NCI-H187 treated with DMSO at 0.1 percent for 48 hours (cell line): ENCODE data around the gene GOLT1B.

Source experiments
- DNase-seq: peaks from one replicate; lab custom pipeline; 2025; lab: John Stamatoyannopoulos, UW

GOLT1B gene

GRCh38 chr12:21523148-21523547 lies 21.6 kb downstream of the GOLT1B start:
- no peak for DNase-seq

GRCh38 chr12:21526053-21526452 lies 24.5 kb downstream of the GOLT1B start, which contains the start of gene SPX:
SPX (plus strand) TSS chr12:21526296; CDS start chr12:21526473, 177 bp downstream.
- no peak for DNase-seq

GRCh38 chr12:21526721-21527345 lies 25.2 kb downstream of the GOLT1B start:
- DNase-seq = no peak

- no peak for DNase-seq
Measured at GRCh38 chr12:21527451-21528180, 26.0 kb downstream of the GOLT1B start.

GRCh38 chr12:21528953-21529352 lies 27.4 kb downstream of the GOLT1B start:
- DNase-seq = no peak

GRCh38 chr12:21529456-21529855 lies 27.9 kb downstream of the GOLT1B start:
- DNase-seq = no peak

- no peak for DNase-seq
Measured at GRCh38 chr12:21538061-21538653, 36.6 kb downstream of the GOLT1B start.

GRCh38 chr12:21539797-21540196 lies 38.2 kb downstream of the GOLT1B start:
- no peak for DNase-seq

- DNase-seq = no peak
Measured at GRCh38 chr12:21541773-21542172, 40.2 kb downstream of the GOLT1B start.

GRCh38 chr12:21542403-21542802 lies 40.8 kb downstream of the GOLT1B start:
- DNase-seq = no peak

- DNase-seq = no peak
Measured at GRCh38 chr12:21543151-21543550, 41.6 kb downstream of the GOLT1B start.

- DNase-seq = no peak
Measured at GRCh38 chr12:21545557-21545956, 44.0 kb downstream of the GOLT1B start.

- no peak for DNase-seq
Measured at GRCh38 chr12:21546716-21547115, 45.1 kb downstream of the GOLT1B start.

GRCh38 chr12:21547437-21547836 lies 45.8 kb downstream of the GOLT1B start:
- DNase-seq = no peak

- no peak for DNase-seq
Measured at GRCh38 chr12:21551841-21552465, 50.4 kb downstream of the GOLT1B start.

- no peak for DNase-seq
Measured at GRCh38 chr12:21552635-21553328, 51.2 kb downstream of the GOLT1B start.

GRCh38 chr12:21553329-21553675 lies 51.7 kb downstream of the GOLT1B start:
- DNase-seq = no peak

GRCh38 chr12:21558100-21558679 lies 56.6 kb downstream of the GOLT1B start:
- no peak for DNase-seq

- DNase-seq = no peak
Measured at GRCh38 chr12:21559855-21560569, 58.4 kb downstream of the GOLT1B start.

GRCh38 chr12:21561158-21561557 lies 59.6 kb downstream of the GOLT1B start:
- DNase-seq = no peak

- DNase-seq = no peak
Measured at GRCh38 chr12:21562859-21563258, 61.3 kb downstream of the GOLT1B start.
